GM12892 (cell line): ENCODE measurements around the gene BIVM.

Experiments used
- POLR2A ChIP-seq: IDR thresholded peaks from 2 replicates; pipeline ENCODE4 v1.6.1; 2011; ENCODE audit warnings: low read depth, low read length, control low read depth
- POLR2AphosphoS5 ChIP-seq: IDR thresholded peaks from 2 replicates; pipeline ENCODE4 v1.6.1; 2011; ENCODE audit warnings: low read depth, low read length, control low read depth
- TAF1 ChIP-seq: IDR thresholded peaks from 2 replicates; pipeline ENCODE4 v1.6.1; 2011; ENCODE audit warnings: low read depth, mild to moderate bottlenecking, control low read depth, low read length, borderline replicate concordance

- TF ChIP-seq POLR2AphosphoS5 (no peak), POLR2A (no peak), TAF1 (no peak)
Measured at GRCh38 chr13:102817241-102817640, 18.3 kb downstream of the BIVM start.
